GM20431 (cell line): Measurements from ENCODE around the gene COL19A1.

ENCODE experiments used
- in situ Hi-C: fragments of 300-500 bp; cut with MseI, MboI; formaldehyde crosslinking; loops from one replicate; pipeline ENCODE4 v1.15.0; 2020; ENCODE audit warnings: low sequenced_read_pairs; ENCODE audit not compliant: unreplicated experiment

Gene COL19A1

DNA sequence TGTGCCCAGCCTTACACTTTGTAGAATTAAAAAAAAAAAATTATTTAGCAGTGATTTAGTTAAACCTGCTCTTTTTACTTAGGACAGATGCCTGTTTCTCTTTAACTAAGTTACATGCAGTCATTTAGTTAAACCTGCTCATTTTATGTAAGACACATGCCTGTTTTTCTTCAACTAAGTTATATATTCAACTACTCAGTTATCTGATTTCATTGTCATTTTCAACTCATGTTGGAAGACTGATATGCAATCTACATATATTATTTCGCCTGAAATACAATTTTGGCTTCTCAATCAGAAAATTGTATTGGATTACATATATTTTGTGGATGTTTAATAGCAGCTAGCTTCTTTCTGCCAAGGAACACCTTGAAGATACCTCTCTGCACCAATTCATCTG lies 171.1 kb downstream of the COL19A1 start:
- in situ Hi-C loops: no loop called here

DNA sequence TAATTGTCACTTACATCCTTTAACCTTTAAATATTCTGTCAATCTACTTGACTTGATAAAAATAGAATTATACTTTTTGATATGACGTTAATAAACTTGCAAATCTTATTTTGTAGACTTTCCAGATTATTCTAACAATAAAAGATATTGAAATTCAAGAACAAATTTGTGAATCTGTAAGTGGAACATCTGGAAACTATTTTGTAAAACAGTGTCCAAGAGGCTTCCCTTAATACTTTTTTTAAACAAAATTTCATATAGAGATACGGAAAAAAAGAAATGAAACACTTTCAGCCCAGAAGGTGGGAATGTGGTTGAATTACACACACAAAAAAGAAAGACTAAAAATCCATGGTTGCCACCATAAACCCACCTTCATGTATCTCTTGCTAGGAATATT lies 174.4 kb downstream of the COL19A1 start:
- in situ Hi-C loops: no loop called here

DNA sequence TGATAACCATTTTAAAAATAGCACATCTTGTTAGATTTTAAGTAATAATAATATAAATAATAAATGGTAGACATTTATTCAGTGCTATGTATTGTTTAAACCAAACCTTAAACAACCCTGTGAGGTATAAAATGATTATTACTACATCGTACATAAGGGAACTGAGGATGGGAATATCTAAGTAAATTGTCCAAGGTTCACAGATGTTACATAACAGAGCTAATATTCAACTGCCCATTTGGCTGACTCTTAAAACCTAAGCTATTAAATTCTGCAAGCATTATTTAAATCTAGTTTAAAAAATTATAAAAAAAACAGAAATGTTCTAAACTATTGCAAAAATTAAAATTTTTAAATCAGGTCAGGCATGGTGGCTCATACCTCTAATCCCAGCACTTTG lies 175.1 kb downstream of the COL19A1 start:
- in situ Hi-C loops: no loop called here

- in situ Hi-C loops: no loop called here
Observed at GRCh38 chr6:70045413-70045812, 179.1 kb downstream of the COL19A1 start.

DNA sequence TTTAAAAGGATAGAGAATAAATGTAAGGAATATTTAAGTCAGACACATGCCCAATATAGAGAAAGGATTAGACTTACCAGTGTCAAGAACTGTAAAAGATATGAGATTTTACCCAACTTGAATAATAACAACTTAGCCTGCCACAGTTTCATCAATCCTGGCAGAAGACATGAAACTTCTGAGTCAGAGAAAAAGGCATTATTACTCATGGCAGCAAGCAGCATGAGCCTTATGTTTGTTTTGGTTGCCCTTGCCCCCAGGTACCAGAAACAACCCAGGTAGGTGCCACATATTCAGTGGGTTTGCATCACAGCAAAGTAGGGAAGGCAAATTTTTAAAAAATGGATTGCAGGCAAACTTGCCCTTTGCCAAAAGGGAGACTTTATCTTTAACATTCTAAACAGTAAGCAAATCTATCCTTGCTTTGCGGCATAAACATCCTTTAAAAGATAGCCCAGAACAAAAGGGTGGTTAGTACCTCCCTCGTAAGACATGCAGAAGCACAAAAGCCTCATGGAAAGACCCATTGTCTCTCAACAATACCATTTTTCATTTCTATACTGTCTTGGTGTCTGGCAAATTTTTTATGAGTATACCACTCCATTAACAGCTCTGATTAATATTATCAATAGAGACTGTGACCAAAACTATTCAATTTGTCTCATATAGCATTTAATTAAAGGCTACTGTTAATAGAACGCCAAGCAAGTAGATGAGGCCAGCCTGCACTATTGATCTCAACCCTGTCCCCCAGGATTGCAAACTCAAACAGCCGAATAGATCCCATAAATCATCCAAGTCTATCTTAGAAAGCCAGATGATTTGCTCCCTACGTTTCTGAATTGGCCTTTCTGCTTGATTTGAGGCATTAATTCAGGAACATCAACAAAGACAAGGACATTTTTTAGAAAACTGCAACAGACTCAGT lies 185.1 kb downstream of the COL19A1 start:
- in situ Hi-C loops: no loop called here

DNA sequence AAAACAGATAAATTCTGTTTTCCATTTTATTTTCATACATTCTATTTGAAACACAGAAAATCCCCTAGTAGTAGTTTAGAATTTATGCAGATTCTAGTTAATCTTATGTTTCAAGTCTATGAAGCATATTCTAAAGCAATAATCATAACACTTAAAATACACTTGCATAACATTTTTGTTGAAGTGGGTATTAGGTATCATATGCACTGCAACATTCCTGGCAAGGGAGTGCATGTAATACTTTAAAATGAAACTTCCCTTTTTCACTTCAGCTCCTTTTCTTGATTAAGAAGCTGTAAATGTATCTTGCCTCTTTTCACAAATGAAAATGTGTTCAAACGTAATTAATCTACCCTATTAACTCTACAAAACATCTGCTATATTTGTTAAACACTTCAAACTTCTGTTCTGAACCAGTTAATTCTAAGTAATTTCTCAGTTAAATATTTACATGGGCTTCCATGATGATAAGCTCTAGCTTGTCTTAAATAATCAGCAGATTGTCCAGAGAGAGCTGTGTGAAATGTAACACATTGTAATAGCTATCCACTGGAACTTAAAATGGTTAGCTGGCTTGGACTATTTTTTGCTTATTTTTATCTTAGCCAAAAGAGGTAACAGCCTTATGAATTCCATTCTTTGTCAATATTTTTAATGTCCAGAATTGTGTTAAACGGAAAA lies 192.8 kb downstream of the COL19A1 start:
- in situ Hi-C loops: no loop called here

DNA sequence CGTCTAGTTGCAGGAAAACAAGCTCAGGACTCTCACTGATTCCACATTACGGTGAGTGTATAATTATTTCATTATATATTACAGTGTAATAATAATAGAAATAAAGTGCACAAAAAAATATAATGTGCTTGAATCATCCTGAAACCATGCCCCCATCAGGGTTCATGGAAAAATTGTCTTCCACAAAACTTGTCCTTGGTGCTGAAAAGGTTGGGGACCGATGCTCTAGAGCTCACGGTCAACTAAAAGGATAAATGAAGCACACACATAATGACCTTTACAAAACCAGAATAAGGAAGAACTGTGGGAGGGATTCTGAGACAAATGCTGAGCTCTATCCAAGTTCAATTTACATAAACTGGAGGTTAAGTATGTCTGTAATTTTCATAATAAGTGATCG lies 194.3 kb downstream of the COL19A1 start:
- in situ Hi-C loops: no loop called here

- in situ Hi-C loops: no loop called here
Observed at GRCh38 chr6:70061546-70061945, 195.2 kb downstream of the COL19A1 start.

DNA sequence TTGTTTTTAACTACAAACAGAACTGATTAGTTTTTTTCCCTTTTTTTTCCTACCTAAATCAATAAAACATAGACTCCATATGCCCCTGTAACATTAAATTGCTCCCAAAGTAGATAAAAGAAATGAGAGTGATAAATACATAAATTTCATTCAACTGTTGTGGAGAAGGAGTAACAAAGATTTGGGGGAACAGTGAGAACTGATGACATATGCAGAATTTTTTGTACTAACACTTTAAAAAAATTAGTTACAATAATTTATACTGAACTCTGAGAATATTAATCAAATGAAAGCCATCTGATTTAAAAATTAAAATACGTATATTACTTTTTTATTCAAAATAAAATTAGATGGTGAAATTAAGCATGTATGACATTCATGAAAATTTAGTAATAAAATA lies 195.7 kb downstream of the COL19A1 start:
- in situ Hi-C loops: no loop called here

GRCh38 chr6:70072540-70073179 lies 206.3 kb downstream of the COL19A1 start:
- in situ Hi-C loops: no loop called here

DNA sequence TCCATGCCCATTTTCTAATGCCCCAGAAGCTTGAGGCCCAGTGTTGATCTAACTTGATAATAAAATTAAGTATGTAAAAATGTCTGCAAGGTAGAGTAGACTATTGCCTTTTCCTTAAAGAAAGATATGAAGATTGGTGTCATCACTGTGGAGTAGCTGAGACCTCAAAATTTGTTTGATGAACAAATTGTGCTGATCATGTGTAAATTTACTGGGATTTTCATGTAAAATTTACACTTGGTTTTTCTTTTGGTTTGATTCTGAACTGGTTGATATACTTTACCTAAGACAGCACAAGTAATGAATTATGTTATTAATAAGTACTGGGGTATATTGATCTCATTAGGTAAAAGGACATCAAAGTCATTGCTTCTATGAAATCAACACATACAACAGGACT lies 207.3 kb downstream of the COL19A1 start:
- in situ Hi-C loops: no loop called here

- in situ Hi-C loops: no loop called here
Observed at GRCh38 chr6:70079241-70079640, 212.9 kb downstream of the COL19A1 start.

- in situ Hi-C loops: no loop called here
Observed at GRCh38 chr6:70080443-70081070, 214.2 kb downstream of the COL19A1 start.

GRCh38 chr6:70082830-70083229 lies 216.5 kb downstream of the COL19A1 start:
- in situ Hi-C loops: no loop called here

DNA sequence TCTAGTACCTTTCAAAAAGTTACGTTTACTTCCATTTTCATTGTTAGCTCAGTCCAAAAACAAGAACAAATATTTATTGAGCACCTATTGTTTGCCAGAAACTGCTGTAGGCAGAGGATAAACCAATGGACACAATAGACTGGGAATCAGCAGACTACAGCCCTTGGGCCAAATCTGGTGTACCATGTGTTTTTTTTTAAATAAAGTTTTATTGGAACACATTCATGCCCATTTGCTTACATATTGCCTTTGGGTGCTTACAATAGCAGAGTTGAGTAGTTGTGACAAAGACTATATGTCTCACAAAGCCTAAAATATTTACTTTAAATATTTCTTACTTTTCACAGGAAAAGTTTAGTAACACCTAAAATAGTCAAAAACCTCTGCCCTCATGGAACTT lies 220.4 kb downstream of the COL19A1 start:
- in situ Hi-C loops: no loop called here

- in situ Hi-C loops: no loop called here
Observed at GRCh38 chr6:70094156-70094555, 227.8 kb downstream of the COL19A1 start.

- in situ Hi-C loops: loop anchor here (25.0 kb wide), 1 partner anchor 262 kb away; no protein-coding TSS in a partner anchor
Observed at GRCh38 chr6:70099732-70100131, 233.4 kb downstream of the COL19A1 start.

- in situ Hi-C loops: loop anchor here (25.0 kb wide), 1 partner anchor 266 kb away; no protein-coding TSS in a partner anchor
Observed at GRCh38 chr6:70103798-70104197, 237.4 kb downstream of the COL19A1 start.

DNA sequence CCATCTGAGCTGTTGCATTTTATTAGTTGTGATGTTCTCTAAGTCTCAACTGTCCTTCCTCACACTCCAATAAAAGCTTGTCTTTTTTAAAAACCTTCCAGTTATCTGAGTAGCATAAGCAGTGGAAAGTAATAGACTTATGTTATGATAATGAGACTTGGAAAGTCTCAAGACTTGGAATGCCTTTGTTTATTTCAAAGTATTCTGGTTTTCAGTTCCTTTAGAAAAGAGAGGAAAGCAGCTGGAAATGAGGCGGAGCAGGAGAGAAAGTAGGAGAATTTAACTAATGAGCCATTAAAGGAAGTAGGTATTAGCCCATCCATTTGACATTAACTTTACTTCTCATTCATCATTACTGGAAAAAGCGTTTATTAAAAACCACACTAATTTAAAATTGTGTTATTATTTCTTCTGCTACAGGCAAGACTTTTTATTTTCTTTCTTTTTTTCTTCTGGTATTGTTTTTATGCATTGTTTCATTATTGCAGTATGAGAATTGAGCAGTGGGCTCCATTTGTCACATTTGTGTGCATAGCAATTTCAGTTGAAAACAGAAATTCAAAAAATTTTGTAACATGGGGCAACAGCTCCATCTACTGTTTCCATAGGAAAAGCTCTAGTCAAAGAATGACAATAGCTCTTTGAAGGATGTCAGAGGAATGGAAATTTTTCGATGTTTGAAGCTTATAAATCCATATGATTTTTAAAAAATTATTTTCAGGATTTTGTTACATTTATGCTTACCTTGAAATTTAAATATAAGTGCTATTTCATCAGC lies 241.7 kb downstream of the COL19A1 start:
- in situ Hi-C loops: loop anchor here (25.0 kb wide), 1 partner anchor 271 kb away; no protein-coding TSS in a partner anchor
